ENCODE data around the gene RPLP2.

The RPLP2 gene

GRCh38 chr11:825366-826226, 15.8 kb downstream of the RPLP2 start:
- no peak for DNase-seq

GRCh38 chr11:826227-826621, 16.5 kb downstream of the RPLP2 start:
- no peak for DNase-seq

- DNase-seq = no peak
Observed at GRCh38 chr11:826836-827145, 17.0 kb downstream of the RPLP2 start.

- peak in 1 of 4 experiments; percentile 38 for DNase-seq
Observed at GRCh38 chr11:827146-827896, 17.6 kb downstream of the RPLP2 start.

GRCh38 chr11:827897-828192, 18.1 kb downstream of the RPLP2 start, which contains the start of gene CRACR2B:
CRACR2B (plus strand) TSS chr11:827919; CDS start chr11:828608, 689 bp downstream.
- DNase-seq = no peak

GRCh38 chr11:828506-829175, 18.9 kb downstream of the RPLP2 start:
- no peak for DNase-seq

- DNase-seq = peak; percentile 39 to 61 (median 50)
Observed at GRCh38 chr11:829176-829846, 19.5 kb downstream of the RPLP2 start.

GRCh38 chr11:829847-830294, 20.1 kb downstream of the RPLP2 start:
- peak in 2 of 4 experiments; percentile 39 to 54 for DNase-seq

GRCh38 chr11:830295-831117, 20.7 kb downstream of the RPLP2 start:
- peak; percentile 56 to 77 (median 60) for DNase-seq

GRCh38 chr11:831118-831864, 21.5 kb downstream of the RPLP2 start:
- DNase-seq = no peak

GRCh38 chr11:831961-832528, 22.3 kb downstream of the RPLP2 start:
- DNase-seq = no peak

GRCh38 chr11:832529-833113, 22.9 kb downstream of the RPLP2 start, which contains the start of gene CD151:
CD151 (plus strand) TSS chr11:832952; CDS start chr11:836070, 3,118 bp downstream.
- DNase-seq = peak; percentile 65 to 89 (median 78)

- peak; percentile 48 to 82 (median 65) for DNase-seq
Observed at GRCh38 chr11:833114-833791, 23.5 kb downstream of the RPLP2 start.

GRCh38 chr11:833849-834311, 24.1 kb downstream of the RPLP2 start:
- DNase-seq = peak in 1 of 4 experiments; percentile 52

- DNase-seq = peak; percentile 60 to 79 (median 73)
Observed at GRCh38 chr11:834371-835316, 24.9 kb downstream of the RPLP2 start.

GRCh38 chr11:836274-836673, 26.5 kb downstream of the RPLP2 start:
- DNase-seq = no peak

GRCh38 chr11:836700-837099, 26.9 kb downstream of the RPLP2 start:
- DNase-seq = no peak
